Tibial artery (tissue), 4 donors: Measurements from ENCODE around the gene P2RY1.

Experiments used
- DNase-seq, 2 donors: peaks; one replicate each; pipeline ENCODE4 v3.0.0-alpha.2; 2019
- H3K27ac ChIP-seq, 2 donors: fragments of 200-600 bp; sonication (generic) in 1 of 2; 1 replicate in 1 of 2; 2 replicates in 1 of 2; pipeline ENCODE4 v1.5.1; 2018 to 2019; ENCODE audit warnings: mild to moderate bottlenecking in 1 of 2
- H3K27me3 ChIP-seq, 2 donors: fragments of 200-600 bp; sonication (generic) in 1 of 2; one replicate each; pipeline versions ENCODE4 v1.5.1 to v1.6.0; 2016 to 2019
- H3K36me3 ChIP-seq, 3 donors: fragments of 200-600 bp; sonication (generic) in 2 of 3; one replicate each; pipeline ENCODE4 v1.5.1; 2016 to 2019; ENCODE audit warnings: mild to moderate bottlenecking in 2 of 3
- H3K4me1 ChIP-seq, 4 donors: fragments of 200-600 bp; sonication (generic) in 2 of 4; 1 replicate in 3 of 4; 2 replicates in 1 of 4; pipeline ENCODE4 v1.5.1; 2016 to 2019
- H3K4me3 ChIP-seq, 2 donors: fragments of 200-600 bp; sonication (generic) in 1 of 2; 1 replicate in 1 of 2; 2 replicates in 1 of 2; pipeline ENCODE4 v1.5.1; 2018 to 2019; ENCODE audit warnings: mild to moderate bottlenecking in 2 of 2
- H3K9me3 ChIP-seq, 3 donors: fragments of 200-600 bp; sonication (generic) in 1 of 3; one replicate each; pipeline ENCODE4 v1.5.1; 2016 to 2019
- intact Hi-C: fragments of 100-400 bp; cut with DNase I; formaldehyde crosslinking; loops from one replicate; pipeline ENCODE4 v1.15.0; 2023; ENCODE audit warnings: low total_unique reads
- TF ChIP-seq, protein P1 (sequence below), 2 experiments: fragments of 200-600 bp in 1 of 2; fragments of 450-650 bp in 1 of 2; IDR thresholded peaks; one replicate each; pipeline ENCODE4 v1.5.1; 2017 to 2019; ENCODE audit warnings: antibody characterized with exemption in 2 of 2, mild to moderate bottlenecking in 1 of 2, moderate library complexity in 1 of 2

P2RY1 gene

GRCh38 chr3:152849996-152850578 lies 15.2 kb downstream of the P2RY1 start:
- no peaks in the 10 kb centered on the region for H3K9me3 ChIP-seq
- H3K27ac ChIP-seq: no peak overlapping the region
- TF ChIP-seq, protein P1, sequence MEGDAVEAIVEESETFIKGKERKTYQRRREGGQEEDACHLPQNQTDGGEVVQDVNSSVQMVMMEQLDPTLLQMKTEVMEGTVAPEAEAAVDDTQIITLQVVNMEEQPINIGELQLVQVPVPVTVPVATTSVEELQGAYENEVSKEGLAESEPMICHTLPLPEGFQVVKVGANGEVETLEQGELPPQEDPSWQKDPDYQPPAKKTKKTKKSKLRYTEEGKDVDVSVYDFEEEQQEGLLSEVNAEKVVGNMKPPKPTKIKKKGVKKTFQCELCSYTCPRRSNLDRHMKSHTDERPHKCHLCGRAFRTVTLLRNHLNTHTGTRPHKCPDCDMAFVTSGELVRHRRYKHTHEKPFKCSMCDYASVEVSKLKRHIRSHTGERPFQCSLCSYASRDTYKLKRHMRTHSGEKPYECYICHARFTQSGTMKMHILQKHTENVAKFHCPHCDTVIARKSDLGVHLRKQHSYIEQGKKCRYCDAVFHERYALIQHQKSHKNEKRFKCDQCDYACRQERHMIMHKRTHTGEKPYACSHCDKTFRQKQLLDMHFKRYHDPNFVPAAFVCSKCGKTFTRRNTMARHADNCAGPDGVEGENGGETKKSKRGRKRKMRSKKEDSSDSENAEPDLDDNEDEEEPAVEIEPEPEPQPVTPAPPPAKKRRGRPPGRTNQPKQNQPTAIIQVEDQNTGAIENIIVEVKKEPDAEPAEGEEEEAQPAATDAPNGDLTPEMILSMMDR (IDR thresholded peaks at IDR 0.05): no peak
- no peak overlapping the region for H3K4me3 ChIP-seq
- H3K36me3 ChIP-seq: no peaks in the 10 kb centered on the region
- H3K4me1 ChIP-seq: no peaks in the 10 kb centered on the region
- intact Hi-C loops: no loop called here
- H3K27me3 ChIP-seq: no peaks in the 10 kb centered on the region
- DNase-seq: no peak

DNA sequence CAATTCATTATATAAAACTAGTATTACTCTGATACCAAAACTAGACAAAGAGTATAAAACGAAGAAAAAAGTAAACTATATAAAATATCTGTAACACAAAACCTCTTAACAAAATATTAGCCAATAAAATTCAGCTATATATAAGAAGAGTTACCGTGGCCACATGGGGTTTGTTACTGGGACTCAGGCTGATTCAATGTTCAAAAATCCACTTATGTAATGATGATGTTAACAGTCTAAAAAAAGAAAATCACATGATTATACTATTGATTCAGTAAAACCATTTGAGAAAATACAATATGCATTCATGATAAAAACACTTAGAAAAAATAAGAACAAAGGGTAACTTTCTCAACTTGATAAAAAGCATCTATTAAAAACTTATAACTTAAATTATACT lies 18.3 kb downstream of the P2RY1 start:
- DNase-seq: no peak
- no peak overlapping the region for H3K27ac ChIP-seq
- intact Hi-C loops: no loop called here
- no peaks in the 10 kb centered on the region for H3K4me1 ChIP-seq
- H3K9me3 ChIP-seq: no peaks in the 10 kb centered on the region
- H3K27me3 ChIP-seq: no peaks in the 10 kb centered on the region
- H3K4me3 ChIP-seq: no peak overlapping the region
- TF ChIP-seq, protein P1 (IDR thresholded peaks at IDR 0.05): no peak
- no peaks in the 10 kb centered on the region for H3K36me3 ChIP-seq

GRCh38 chr3:152857082-152857481 lies 22.2 kb downstream of the P2RY1 start:
- Histone ChIP-seq H3K36me3 (no peaks in the 10 kb centered on the region), H3K27ac (no peak overlapping the region), H3K4me3 (no peak overlapping the region), H3K4me1 (no peaks in the 10 kb centered on the region), H3K9me3 (no peaks in the 10 kb centered on the region), H3K27me3 (no peaks in the 10 kb centered on the region)
- TF ChIP-seq, protein P1 (IDR thresholded peaks at IDR 0.05): no peak
- DNase-seq: no peak
- intact Hi-C loops: no loop called here

DNA sequence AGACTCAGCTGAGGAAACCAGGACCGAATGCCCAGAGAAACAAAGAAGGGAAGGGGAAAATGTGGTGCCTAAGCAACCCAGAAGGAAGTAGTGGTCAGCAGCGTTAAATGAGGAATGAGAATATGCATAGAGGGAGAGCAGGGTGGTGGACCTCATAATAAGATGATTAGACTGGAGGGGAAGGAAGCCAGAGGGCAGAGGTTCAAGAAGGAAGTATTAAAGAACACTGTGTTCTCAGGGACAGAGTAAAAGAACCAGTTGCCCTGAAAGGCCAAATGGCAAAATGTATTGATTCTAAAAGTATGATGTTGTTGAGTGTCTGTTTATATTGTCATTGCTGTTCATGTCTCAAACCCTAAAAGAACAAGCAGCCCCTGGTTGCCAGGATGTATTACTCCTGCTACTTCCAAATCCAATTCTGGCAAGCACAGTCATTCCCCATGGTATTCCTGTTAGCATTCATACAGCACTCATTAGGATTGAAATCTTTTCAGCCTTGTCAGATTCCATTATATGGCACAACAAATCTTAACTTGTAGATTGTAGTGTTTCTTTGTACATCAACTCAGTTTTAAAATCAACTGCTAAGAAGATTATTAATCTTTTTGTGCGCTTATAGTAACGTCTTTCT lies 23.4 kb downstream of the P2RY1 start:
- intact Hi-C loops: no loop called here
- Histone ChIP-seq H3K27ac (no peak overlapping the region), H3K4me1 (no peaks in the 10 kb centered on the region), H3K27me3 (no peaks in the 10 kb centered on the region), H3K9me3 (no peaks in the 10 kb centered on the region), H3K4me3 (no peak overlapping the region), H3K36me3 (no peaks in the 10 kb centered on the region)
- TF ChIP-seq, protein P1 (IDR thresholded peaks at IDR 0.05): no peak
- DNase-seq: no peak

- Histone ChIP-seq H3K36me3 (no peaks in the 10 kb centered on the region), H3K27me3 (no peaks in the 10 kb centered on the region), H3K9me3 (no peaks in the 10 kb centered on the region), H3K27ac (no peak overlapping the region), H3K4me1 (no peaks in the 10 kb centered on the region), H3K4me3 (no peak overlapping the region)
- TF ChIP-seq, protein P1 (IDR thresholded peaks at IDR 0.05): no peak
- intact Hi-C loops: no loop called here
- DNase-seq: no peak
Observed at GRCh38 chr3:152860736-152861135, 25.8 kb downstream of the P2RY1 start.
